ENCODE results near the gene TEP1. TPM values are rescaled to one million over a fixed set of nuclear protein-coding genes. Genes with fewer than 3 reads are reported as not detected.

The TEP1 gene
- 23.7 and 25.5 TPM in 2 replicates for total RNA-seq

GRCh38 chr14:20412876-20413743 is at the start of gene TEP1:
TEP1 (minus strand) TSS chr14:20413501; CDS start chr14:20408439, 5,062 bp downstream.

GRCh38 chr14:20461225-20462141 is 48.2 kb upstream of the TEP1 start, which contains the start of gene PIP4P1:
PIP4P1 (minus strand) TSS chr14:20461434; CDS start chr14:20461325, 109 bp downstream.

GRCh38 chr14:20454516-20455354 is 41.4 kb upstream of the TEP1 start, which contains the start of the genes APEX1 and OSGEP:
APEX1 (plus strand) TSS chr14:20455226; CDS start chr14:20455646, 420 bp downstream.
OSGEP (minus strand) TSS chr14:20454812; CDS start chr14:20454683, 129 bp downstream.

GRCh38 chr14:20435582-20436362 is 22.5 kb upstream of the TEP1 start, which contains the start of gene KLHL33:
KLHL33 (minus strand) TSS chr14:20436166; CDS start chr14:20435811, 355 bp downstream.

GRCh38 chr14:20343092-20343861 is 70.0 kb downstream of the TEP1 start, which contains the start of gene PARP2:
PARP2 (plus strand) TSS chr14:20343635; CDS start chr14:20343642, 7 bp downstream.

GRCh38 chr14:20332788-20333493 is 80.4 kb downstream of the TEP1 start, which contains the start of gene CCNB1IP1:
CCNB1IP1 (minus strand) TSS chr14:20333279; CDS start chr14:20316523, 16,756 bp downstream.

Other genes with a start within 250 kb of the TEP1 start
- not detected in 2 replicates for gene OR11G2, start 222.6 kb downstream of the TEP1 start, total RNA-seq
- gene OR11H6, start 189.8 kb downstream of the TEP1 start, total RNA-seq, result not detected in 2 replicates
- gene OR11H7, start 184.5 kb downstream of the TEP1 start, total RNA-seq, result not detected in 2 replicates
- not detected in 2 replicates for gene OR11H4, start 174.2 kb downstream of the TEP1 start, total RNA-seq
- 22.5 and 23.1 TPM in 2 replicates for gene TTC5, start 107.5 kb downstream of the TEP1 start, total RNA-seq
- 35.2 and 36.9 TPM in 2 replicates for gene CCNB1IP1, start 80.2 kb downstream of the TEP1 start, total RNA-seq
- 4.6 and 11.8 TPM in 2 replicates for gene PARP2, start 69.9 kb downstream of the TEP1 start, total RNA-seq
- gene KLHL33, start 22.7 kb upstream of the TEP1 start, total RNA-seq, result 0.17 and 0.29 TPM in 2 replicates
- 35.1 and 36.7 TPM in 2 replicates for gene OSGEP, start 41.3 kb upstream of the TEP1 start, total RNA-seq
- gene APEX1, start 41.7 kb upstream of the TEP1 start, total RNA-seq, result 67.1 and 92.5 TPM in 2 replicates
- 26.5 and 29.4 TPM in 2 replicates for gene PIP4P1, start 47.9 kb upstream of the TEP1 start, total RNA-seq
- 13.4 and 24.1 TPM in 2 replicates for gene PNP, start 55.9 kb upstream of the TEP1 start, total RNA-seq
- gene RNASE10, start 92.0 kb upstream of the TEP1 start, total RNA-seq, result 0.15 TPM in 1 of 2 replicates, not detected in the other
- gene RNASE9, start 147.5 kb upstream of the TEP1 start, total RNA-seq, result not detected in 2 replicates
- not detected in 2 replicates for gene RNASE11, start 174.5 kb upstream of the TEP1 start, total RNA-seq
- gene RNASE12, start 177.9 kb upstream of the TEP1 start, total RNA-seq, result not detected in 2 replicates
- not detected in 2 replicates for gene OR6S1, start 228.2 kb upstream of the TEP1 start, total RNA-seq